ENCODE results near the gene NCKAP5. TPM values are rescaled to one million over a fixed set of nuclear protein-coding genes. Genes with fewer than 3 reads are reported as not detected.
"Not testable (repeated sequence)": the region's sequence is repeated elsewhere in the genome, so short reads cannot be mapped to it uniquely, and the experiment has no call there.

The NCKAP5 gene
- total RNA-seq, 1 donor from 2014 or later, result under 0.01 TPM

DNA sequence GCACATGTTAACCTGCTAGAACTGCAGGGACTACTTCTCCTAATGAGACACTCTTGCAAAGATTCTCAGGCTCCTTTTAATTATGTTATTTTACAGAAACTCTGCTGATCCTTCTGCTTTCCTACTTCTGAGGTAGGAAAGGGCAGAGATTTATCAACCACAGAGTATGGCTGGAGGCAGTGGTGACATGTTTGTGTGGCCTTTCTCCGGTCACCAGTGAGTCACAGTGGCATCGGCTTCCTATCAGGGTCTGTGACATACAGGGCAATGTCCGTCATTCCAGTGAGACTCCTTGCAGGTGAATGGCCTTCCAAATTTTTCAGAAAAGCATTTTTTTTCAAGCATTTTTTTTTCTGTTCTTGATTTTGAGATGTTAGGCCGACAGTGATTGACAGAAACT lies 717.6 kb downstream of the NCKAP5 start:
- DNase-seq, result no peak

DNA sequence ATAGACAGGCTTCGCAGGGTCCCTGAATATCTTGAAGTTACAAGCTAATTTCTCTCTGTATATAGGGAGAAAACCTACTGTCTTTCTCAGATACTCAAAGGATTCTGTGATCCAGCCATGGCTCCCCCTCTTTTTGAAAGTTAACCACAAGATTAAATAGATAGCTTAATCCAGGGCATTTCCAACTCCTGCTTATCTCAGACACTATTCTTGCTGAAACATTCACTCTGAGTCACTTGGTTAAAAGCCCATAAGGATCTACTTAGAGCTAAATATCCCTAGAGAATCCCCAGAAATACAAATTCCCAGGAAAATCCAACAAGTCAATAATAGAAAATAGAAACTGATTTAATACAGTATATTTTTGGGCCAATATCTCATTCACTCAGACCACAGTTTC lies 719.1 kb downstream of the NCKAP5 start:
- DNase-seq, result no peak

DNA sequence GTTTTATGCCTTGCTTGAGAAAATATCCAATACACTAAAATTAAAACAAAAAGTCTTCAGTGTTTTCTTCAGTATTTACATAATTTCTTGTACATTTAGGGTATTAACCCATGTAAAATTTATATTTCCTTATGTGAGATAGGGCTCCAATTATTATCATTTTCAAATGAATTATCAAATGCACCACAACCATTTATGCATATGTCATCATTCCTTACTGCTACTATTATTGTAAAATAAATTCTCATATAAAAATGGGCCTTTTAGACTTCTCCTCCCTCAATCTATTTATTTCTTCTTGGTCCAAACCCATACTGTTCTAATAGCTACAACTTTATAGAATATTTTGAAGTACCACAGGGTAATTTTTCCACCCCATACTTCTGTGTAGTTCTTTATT lies 722.9 kb downstream of the NCKAP5 start:
- DNase-seq, result no peak

DNA sequence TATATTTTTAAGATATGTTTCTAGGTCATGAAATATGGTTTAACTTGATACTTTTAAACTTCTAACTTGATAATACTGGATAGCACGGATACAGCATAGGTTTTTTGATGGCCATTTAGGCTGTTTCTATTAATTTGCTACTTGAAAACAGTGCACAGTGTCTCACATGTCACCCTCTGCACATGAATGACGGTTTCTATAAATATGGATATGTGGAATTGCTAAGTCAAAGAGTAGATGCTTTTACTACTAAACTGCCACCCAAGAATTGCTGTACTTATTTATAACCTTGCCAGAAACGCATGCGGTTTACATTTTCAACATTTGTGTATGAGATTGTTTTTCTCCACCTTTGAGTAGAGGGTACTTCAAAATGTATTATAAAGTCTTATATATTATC lies 723.7 kb downstream of the NCKAP5 start:
- no peak for DNase-seq

DNA sequence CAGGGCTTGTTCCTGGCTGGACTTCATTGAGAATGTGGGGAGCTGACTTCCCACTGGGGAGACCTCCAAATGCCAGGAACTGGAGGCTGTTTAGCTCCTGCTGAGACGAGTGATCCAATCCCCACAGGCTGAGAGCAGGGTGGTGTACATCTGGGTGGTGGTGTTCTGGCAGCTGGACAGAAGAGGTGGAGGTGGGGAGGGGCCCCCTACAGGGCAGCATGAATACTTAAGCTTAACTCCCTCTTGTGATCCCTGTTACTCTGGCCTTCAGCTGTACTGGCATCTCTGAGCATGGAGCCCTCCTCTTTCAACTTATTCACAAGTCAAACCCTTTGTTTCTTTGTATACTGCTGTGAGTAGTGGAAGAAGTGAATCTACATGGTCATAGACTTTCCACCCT lies 730.5 kb downstream of the NCKAP5 start:
- no peak for DNase-seq

DNA sequence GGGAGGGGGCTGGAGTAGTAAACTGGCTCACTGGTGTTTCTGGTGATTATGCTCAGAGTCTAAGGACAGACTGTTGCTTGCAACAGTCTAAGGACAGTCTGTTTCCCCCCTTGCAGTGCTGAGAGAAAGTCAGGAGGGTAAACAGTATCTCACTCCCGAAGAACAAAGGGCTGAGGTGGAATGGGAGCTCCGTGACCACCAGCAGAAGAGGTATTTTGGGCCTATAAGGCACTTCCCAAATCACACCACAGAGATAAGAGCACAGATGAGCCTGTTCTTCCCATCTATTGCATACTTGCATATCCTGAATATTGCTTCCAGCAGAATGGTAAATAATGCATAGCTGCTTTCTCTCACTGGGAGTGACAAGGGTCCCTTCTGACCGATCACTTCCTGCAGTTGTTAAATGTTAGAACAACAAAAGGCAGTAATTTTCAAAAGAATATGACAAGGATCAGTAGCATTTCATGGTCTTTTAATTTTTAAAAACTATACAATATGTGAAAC lies 737.9 kb downstream of the NCKAP5 start:
- no peak for DNase-seq

DNA sequence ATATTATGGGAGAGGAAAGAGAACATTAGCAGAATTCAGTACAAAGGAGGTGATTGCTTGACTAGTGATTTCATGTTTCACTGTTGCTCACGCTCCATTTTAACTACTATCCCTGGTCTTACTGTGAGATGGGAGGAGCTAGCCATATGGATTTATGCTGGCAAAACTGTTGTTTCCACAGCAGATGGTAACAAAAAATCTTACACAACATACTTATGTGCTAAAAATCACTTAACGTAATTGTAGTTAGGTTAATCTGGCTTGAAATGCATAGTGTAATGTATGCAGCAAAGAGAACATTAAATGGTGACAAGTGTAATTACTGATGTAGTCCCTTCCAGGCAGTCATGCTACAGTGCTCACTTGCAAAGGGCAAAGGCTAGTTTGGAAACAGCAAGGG lies 742.7 kb downstream of the NCKAP5 start:
- no peak for DNase-seq

DNA sequence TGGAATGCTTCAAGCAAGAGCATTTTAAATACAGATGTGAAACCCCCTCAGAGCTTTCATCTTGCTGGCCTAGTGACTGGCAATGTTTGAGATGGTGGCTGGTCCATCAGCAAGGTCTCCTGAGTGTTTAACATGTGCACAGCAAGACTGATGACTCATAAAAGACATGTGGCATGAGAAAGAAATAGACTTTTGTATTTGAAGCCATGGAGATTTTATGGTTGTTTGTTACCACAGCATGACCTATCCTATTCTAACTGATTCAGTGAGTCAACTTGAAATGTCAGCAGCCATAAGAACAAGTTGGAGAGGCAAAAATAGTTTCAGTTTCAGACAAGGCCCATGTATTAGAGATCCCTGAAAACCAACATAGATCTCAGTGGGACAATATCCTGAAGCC lies 743.5 kb downstream of the NCKAP5 start:
- no peak for DNase-seq

DNA sequence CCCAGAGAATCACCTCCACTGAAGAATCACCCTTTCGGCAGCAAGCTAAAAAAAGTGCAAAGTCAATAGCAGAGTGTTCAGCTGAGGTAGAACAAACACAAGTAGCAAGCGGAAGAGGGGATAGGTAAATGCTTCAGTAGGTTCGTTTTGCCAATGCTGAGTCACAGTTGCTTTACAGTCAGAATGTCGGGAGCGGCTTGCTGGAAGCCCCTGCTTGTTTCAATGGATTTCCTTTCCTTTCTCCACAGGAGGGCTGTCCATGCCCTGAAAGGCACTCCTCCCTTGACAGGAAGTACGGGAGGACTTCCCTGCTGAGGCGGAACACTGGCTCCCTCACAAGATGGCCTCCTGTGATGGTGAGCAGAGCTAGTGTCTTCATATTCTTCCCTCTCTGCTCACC lies 752.0 kb downstream of the NCKAP5 start:
- DNase-seq, result no peak

DNA sequence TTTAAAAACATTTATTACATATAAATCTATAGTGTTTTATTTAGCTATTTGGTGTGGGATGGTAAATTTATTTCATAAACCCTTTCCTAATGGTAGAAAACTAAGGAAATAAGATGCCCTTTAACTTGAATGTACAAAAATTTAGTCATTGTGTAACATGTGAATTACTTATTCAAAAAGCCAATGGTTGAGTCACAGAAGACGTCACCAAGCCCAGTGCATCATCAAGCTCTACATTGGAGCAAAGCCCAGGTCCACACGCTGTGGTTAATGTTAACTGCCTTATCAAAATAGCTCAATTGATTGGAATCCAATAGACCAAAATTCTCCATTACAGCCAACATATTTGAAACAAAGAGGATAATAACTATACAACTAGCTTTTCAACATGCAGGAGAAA lies 752.7 kb downstream of the NCKAP5 start:
- DNase-seq, result no peak

DNA sequence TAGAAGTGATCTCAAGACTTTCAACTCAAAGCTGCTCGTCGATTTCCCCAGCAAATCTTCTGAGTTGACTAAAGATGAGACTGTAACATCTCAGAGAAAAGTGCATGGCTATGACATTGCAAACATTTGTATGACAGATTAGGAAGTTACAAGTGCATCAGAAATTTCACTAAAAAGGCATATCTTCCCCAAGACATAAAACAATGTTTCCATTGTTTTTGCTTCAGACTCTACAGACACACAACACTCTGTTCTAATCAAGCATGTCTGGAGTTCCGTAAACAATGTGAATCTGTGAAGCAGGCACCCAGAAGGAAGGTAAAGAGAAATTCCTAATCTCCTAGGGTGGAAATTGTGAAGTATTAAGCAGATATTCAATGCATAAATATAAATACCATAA lies 753.6 kb downstream of the NCKAP5 start:
- no peak for DNase-seq

DNA sequence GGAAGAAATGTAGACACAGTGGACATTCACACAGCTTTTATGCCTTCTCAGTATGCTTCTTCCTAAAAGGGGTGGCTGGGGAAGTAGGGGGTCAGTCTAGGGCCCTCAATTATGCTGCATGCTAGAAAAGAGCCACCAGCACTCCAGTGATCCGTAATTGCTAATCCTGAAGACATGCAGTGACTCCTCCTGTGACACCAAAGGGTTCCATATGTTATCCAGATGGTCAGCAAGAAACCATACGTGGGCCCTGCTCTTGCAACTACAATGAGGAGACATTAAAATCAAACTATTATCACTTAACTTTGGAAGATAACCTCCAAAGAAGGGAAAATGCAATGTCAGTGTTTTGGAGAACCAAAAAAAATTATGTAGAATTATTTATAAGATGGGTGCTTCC lies 754.8 kb downstream of the NCKAP5 start:
- no peak for DNase-seq

DNA sequence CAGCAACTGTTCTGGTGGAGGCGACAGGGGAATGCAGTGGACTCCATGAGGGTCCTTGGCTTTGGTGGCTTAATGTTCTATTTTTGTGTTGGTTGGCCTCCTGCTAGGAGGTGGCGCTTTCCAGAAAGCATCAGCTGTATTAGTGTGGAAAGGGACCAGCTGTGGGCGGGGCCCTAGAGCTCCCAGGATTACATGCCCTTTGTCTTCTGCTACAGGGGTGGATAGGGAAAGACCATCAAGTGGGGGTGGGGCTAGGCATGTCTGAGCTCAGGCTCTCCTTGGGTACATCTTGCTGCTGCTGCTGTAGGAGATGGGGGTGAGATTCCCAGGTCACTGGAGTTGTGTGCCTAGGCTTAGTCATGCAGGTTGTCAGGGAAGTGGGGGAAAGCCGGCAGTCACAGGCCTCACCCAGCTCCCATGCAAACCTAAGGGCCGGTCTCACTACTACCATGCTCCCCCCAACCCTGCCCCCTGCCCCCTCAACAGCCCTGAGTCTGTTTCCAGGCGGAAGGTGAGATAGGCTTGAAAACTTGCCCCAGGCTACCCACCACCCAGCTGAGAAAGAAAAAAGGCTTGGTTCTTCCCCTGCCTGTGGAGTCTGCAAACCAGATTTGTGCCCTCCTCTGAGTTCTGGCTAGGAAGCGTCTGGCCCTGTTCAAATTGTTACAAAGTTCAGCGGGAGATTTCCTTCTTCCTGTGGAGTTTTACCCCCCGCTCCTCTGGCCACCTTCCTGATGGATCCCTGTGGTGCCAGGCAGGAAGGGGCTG lies 756.9 kb downstream of the NCKAP5 start:
- DNase-seq, result no peak

DNA sequence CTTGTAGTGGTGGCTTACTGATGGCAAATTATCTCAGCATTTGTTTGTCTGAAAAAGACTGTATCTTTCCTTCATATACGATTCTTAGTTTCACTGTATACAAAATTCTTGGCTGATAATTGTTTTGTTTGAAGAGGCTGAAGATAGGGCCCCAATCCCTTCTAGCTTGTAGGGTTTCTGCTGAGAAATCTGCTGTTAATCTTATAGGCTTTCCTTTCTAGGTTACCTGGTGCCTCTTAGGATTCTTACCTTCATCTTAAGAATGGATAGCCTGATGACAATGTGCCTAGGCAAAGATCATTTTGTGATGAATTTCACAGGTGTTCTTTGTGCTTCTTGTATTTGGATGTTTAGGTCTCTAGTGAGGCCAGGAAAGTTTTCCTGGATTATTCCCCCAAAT lies 758.3 kb downstream of the NCKAP5 start:
- not testable (repeated sequence) for DNase-seq

DNA sequence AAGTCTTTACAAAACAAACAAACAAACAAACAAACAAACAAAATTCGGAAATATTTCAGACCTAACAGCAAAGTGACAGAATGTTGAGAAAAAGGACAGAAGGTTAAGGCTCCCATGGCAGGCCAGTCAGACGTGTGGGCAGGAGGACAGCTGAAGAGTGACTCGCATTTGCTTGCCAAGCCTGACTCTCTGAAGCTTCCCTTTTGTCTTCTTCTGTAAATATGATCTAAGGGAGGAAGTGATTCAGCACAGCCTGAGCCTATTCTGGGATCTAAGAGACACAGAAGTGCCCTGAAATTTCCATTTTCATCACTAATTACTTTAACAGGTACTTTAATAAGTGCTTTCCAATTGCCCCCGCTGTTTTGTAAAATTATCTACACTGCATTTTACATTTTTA lies 764.2 kb downstream of the NCKAP5 start:
- DNase-seq, result peak; percentile 28

DNA sequence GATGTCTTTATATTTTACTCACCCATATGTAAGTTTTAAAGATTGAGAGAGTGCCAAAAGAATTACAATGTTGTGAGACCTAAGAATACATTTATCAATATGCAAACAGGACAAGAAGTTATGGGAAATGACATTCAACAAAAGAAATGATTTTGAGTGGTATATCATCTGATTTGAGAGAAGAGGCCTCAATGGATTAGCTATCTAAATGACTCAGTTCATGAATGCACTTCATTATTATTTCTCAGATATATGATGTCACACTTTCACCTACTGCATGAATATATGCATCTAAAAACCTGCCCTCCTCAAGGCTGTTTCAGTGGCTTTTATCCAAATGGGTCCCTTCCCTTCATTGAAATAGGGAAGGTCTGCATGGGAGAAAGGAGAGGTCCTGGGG lies 769.9 kb downstream of the NCKAP5 start:
- DNase-seq, result no peak

DNA sequence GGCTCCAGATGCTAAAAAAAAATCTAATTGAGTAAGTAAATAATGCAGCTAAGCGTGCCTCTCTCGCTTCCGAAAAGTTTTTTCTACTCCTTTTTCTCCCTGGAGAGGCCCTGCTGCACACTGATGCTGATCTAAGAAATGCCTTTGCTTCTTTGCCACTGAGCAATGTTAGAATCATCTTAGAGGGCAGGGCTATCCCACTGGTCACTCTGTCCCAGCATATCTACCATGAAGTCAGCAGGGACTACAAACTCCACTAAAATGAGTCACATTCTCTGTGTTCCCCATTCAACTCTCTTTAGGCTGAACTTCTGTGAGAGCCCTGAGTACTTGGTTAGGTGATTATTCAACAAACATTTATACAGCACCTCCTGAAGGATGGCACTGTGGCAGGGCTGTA lies 770.7 kb downstream of the NCKAP5 start:
- DNase-seq, result no peak

DNA sequence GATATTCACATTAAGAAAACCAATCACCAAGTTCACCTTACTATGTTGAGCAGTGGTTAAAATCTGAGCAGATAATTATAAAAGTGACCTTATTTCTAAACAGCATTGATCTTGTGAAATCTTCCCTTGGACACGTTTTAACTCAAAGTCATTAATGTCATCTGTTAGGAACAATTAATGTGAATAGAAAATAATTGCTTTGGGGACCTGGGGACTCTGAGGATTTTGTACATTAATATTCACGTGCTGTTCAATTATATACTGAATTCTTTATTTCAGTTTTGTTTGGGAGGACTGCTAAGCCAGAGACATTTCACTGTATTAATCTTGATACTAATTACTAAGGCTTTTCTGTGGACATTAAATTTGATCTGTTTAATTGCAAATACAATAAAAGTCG lies 771.2 kb downstream of the NCKAP5 start:
- DNase-seq, result no peak

DNA sequence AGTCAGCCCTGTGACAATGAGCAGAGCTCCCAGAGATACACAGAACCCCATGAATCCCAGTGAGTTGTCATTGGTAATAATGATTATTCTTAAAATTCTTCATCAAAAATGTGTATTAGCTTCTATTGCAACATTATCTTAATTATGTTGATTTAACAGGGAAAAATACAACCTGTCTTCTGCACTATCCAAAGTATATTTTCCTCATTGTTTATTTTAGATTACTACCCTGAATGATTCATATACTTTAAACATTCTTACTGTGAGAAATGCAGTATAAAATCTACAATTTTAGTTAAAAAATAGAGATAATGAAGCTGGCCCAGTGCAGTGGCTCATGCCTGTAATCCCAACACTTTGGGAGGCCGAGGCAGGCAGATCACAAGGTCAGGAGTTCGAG lies 773.0 kb downstream of the NCKAP5 start:
- DNase-seq, result no peak

DNA sequence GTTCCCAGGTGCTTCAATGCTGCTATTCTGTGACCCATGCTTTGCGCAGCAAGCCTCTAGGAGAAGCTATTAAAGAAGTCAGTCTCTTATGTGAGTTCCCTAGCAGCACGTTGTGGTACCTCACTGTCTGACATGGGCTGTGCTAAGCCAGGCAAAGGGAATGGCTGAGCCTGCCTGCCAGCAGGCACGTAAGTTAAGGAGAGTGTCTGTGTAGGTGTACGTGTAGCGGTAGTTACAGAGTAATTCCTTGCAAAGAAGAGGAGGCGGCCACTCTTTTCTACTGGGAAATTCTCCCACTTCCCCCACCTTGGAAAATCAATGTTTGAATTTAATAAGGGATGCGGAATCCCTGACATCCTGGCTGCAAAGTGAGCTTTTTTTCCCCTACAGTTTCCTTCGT lies 774.7 kb downstream of the NCKAP5 start:
- DNase-seq, result no peak

DNA sequence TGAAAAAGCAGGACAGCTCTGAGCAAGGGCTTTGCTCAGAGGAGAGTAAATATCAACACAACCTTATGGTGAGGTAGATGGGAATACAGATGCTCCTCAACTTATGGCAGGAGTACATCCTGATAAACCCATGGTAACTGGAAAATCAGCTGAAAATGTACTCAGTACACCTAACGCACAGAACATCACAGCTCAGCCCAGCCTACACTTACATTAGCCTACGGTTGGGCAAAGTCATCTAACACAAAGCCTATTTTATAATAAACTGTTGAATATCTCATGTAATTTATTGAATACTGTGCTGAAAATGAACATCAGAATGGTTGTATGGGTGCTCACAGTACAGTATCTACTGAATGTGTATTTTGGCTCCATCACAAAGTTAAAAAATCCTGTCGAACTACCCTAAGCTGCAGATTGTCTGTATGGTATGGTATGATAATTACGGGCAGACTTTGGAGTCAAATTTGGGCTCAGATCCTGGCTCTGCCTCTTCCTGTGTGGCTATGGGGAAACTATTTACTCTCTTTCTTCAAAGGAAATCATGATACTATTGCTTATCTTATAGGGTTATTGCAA lies 778.0 kb downstream of the NCKAP5 start:
- DNase-seq, result no peak

DNA sequence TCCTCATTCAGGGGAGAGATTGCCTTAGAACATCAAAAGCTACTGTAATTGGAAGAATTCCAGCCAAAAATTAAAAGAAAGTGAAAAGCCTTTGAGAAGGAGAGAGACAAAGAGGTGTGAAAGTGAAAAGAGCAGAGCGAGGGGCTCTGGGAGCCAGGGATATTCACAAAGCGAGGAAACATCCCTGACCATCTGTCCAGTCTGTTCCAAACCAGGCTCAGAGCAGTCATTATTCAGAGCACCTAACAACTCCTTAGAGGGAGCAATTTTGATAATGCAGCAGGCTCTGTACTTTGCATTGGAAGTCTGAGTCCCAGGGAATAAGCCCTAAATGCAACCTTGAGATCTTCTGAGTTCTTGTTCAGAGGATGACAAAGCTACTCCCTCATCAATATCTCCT lies 779.2 kb downstream of the NCKAP5 start:
- no peak for DNase-seq

DNA sequence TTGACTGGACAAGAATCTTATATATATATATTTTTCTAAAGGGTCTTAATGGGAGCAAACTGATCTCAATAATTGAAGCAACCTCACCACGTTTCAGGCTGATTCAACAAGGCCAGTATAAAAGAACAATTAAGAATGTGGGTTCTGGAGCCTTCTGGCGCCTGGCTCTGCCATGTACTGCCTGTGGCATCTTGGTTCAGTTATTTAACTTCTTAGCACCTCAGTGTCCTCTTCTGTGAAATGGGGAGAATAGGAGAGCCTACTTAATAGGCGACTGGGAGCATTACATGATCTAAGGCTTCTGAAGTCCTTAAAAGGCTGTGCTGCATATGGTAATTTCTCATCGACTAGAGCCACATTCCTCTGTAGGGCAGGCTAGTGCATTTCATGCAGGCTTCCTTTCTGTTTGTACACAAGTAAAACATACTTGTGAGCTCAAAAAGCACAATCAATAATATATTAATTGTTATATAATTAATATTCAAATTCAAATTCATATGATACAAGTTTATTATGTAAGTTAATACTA lies 779.9 kb downstream of the NCKAP5 start:
- no peak for DNase-seq

DNA sequence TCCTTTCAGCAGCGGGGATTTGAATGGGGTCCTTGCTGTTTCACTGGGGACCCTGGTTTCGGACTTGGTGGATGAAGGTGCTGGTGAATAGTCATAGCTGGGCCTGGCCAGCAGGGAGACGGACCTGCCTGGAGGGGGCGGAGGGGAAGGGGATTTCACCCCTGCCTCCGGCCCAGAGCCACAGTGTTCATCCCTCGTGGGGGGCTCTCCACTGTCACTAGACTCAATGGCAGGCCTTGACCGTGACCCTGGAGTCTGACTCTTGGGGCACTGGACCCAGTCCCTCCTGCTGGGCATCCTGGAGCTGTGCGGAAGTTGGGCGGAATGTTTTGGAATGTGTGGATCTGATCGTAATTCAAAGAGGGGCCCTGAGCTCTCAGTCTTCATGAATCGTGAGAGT lies 784.4 kb downstream of the NCKAP5 start:
- DNase-seq, result no peak
